GM19099 (cell line): ENCODE data around the gene GRHPR.

Experiments used
- POLR2A ChIP-seq: IDR thresholded peaks from 3 replicates; pipeline ENCODE4 v1.6.1; 2011; ENCODE audit warnings: low read depth; ENCODE audit not compliant: insufficient read length; ENCODE audit errors: extremely low read depth

GRHPR gene

GRCh38 chr9:37386988-37387387 lies 35.5 kb upstream of the GRHPR start:
- TF ChIP-seq POLR2A, result no peak

GRCh38 chr9:37390759-37391158 lies 31.7 kb upstream of the GRHPR start:
- TF ChIP-seq POLR2A, result no peak

- TF ChIP-seq POLR2A, result no peak
These were observed 30.2 kb upstream of the GRHPR start for GRCh38 chr9:37392272-37392671.

- TF ChIP-seq POLR2A, result no peak
These were observed 27.3 kb upstream of the GRHPR start for GRCh38 chr9:37395229-37395628.

- TF ChIP-seq POLR2A, result no peak
These were observed 26.8 kb upstream of the GRHPR start for GRCh38 chr9:37395663-37396062.

- TF ChIP-seq POLR2A, result no peak
These were observed 24.0 kb upstream of the GRHPR start for GRCh38 chr9:37398464-37399025.

GRCh38 chr9:37399336-37399735 lies 23.2 kb upstream of the GRHPR start:
- TF ChIP-seq POLR2A, result no peak

GRCh38 chr9:37404590-37404989 lies 17.9 kb upstream of the GRHPR start:
- TF ChIP-seq POLR2A, result no peak

GRCh38 chr9:37405350-37405749 lies 17.1 kb upstream of the GRHPR start:
- no peak for TF ChIP-seq POLR2A

GRCh38 chr9:37405764-37406380 lies 16.6 kb upstream of the GRHPR start:
- no peak for TF ChIP-seq POLR2A

GRCh38 chr9:37406603-37407401 lies 15.7 kb upstream of the GRHPR start:
- peak; percentile 2 for TF ChIP-seq POLR2A

GRCh38 chr9:37407468-37407867 lies 15.0 kb upstream of the GRHPR start:
- TF ChIP-seq POLR2A, result no peak

- peak; percentile 56 for TF ChIP-seq POLR2A
These were observed 13.4 kb upstream of the GRHPR start for GRCh38 chr9:37408933-37409710.

GRCh38 chr9:37410354-37410861 lies 12.1 kb upstream of the GRHPR start:
- no peak for TF ChIP-seq POLR2A
